Head of caudate nucleus (tissue), 42 donors: ENCODE measurements around the gene PPIL6.
A peak's percentile ranks its signal among the peaks of the same experiment; 100 is the strongest.
"Not testable (repeated sequence)": the region's sequence is repeated elsewhere in the genome, so short reads cannot be mapped to it uniquely, and the experiment has no call there.

Experiments
- DNase-seq, 42 donors: peaks; one replicate each; pipeline versions ENCODE4 v3.0.0 to v3.0.0-alpha.2; 2020 to 2021; ENCODE audit warnings: mixed read lengths in 7 of 42
- intact Hi-C: fragments of 100-400 bp; cut with DNase I; formaldehyde crosslinking; loops from one replicate; pipeline ENCODE4 v1.15.0; 2022

The PPIL6 gene

GRCh38 chr6:109471105-109471810, 30.8 kb upstream of the PPIL6 start:
- peak in 1 of 42 donors; percentile 21 for DNase-seq
- intact Hi-C loops = no loop called here

GRCh38 chr6:109469591-109470189, 29.3 kb upstream of the PPIL6 start:
- intact Hi-C loops = no loop called here
- DNase-seq = peak in 1 of 42 donors; percentile 24

GRCh38 chr6:109467696-109468095, 27.3 kb upstream of the PPIL6 start:
- intact Hi-C loops = no loop called here
- no peak for DNase-seq

- intact Hi-C loops = no loop called here
- no peak for DNase-seq
Measured at GRCh38 chr6:109466212-109466923, 25.9 kb upstream of the PPIL6 start.

- intact Hi-C loops = no loop called here
- DNase-seq = peak in 33 of 42 donors; percentile 30 to 81 (median 63)
Measured at GRCh38 chr6:109465772-109466171, 25.3 kb upstream of the PPIL6 start.

GRCh38 chr6:109461733-109462526, 21.5 kb upstream of the PPIL6 start:
- DNase-seq = peak in 1 of 42 donors; percentile 9
- intact Hi-C loops = no loop called here

GRCh38 chr6:109461205-109461604, 20.8 kb upstream of the PPIL6 start:
- DNase-seq, intact Hi-C loops: not testable (repeated sequence)

- intact Hi-C loops = no loop called here
Measured at GRCh38 chr6:109460161-109460829, 19.9 kb upstream of the PPIL6 start.

GRCh38 chr6:109458774-109459531, 18.5 kb upstream of the PPIL6 start:
- intact Hi-C loops = no loop called here

More at GRCh38 chr6:109460161-109460829, 19.9 kb upstream of the PPIL6 start:
- peak in 2 of 42 donors; percentile 11 to 14 for DNase-seq

GRCh38 chr6:109457562-109457996, 17.2 kb upstream of the PPIL6 start:
- intact Hi-C loops = no loop called here
- DNase-seq = peak in 2 of 42 donors; percentile 12 to 14

More at GRCh38 chr6:109458774-109459531, 18.5 kb upstream of the PPIL6 start:
- peak in 5 of 42 donors; percentile 34 to 55 (median 38) for DNase-seq

GRCh38 chr6:109456710-109457561, 16.5 kb upstream of the PPIL6 start:
- peak in 15 of 42 donors; percentile 30 to 78 (median 55) for DNase-seq
- intact Hi-C loops = no loop called here

- intact Hi-C loops = no loop called here
- DNase-seq = peak in 9 of 42 donors; percentile 32 to 66 (median 46)
Measured at GRCh38 chr6:109456111-109456583, 15.7 kb upstream of the PPIL6 start.

- DNase-seq = peak in 39 of 42 donors; percentile 46 to 79 (median 64)
- intact Hi-C loops = no loop called here
Measured at GRCh38 chr6:109455437-109456110, 15.1 kb upstream of the PPIL6 start, which contains the start of gene MICAL1. Gene MICAL1 (minus strand): TSS chr6:109455772. CDS start chr6:109454196, 1,576 bp downstream.

GRCh38 chr6:109454496-109455436, 14.3 kb upstream of the PPIL6 start:
- DNase-seq = peak in 36 of 42 donors; percentile 32 to 75 (median 57)
- intact Hi-C loops = no loop called here
